Activated CD8-positive, alpha-beta memory T cell treated with anti-CD3 and anti-CD28 coated beads for 24 hours (primary cell): ENCODE data around the gene DOCK3.
"Not testable (repeated sequence)": the region's sequence is repeated elsewhere in the genome, so short reads cannot be mapped to it uniquely, and the experiment has no call there.

Source experiments
- DNase-seq: peaks from one replicate; pipeline ENCODE4 v3.0.0-alpha.2; 2020

The DOCK3 gene

DNA sequence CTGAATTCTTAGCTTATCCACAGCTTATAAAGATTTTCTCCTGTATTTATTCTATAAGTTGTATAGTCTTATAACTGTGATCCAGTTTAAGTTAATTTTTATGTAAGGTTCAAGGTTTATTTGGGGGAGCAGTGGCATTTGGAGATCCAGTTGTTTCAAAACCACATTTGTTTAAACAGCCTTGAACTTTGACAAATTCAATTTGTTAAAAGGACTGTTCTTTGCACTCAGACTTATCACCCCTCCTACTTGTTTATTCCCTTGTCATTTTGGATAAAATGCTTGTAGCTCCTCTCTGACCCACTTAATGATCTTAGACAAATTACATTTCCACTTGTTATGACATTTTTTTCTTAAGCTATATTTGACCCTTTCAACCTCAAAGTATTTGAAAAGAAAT is 327.8 kb downstream of the DOCK3 start:
- DNase-seq, result no peak

DNA sequence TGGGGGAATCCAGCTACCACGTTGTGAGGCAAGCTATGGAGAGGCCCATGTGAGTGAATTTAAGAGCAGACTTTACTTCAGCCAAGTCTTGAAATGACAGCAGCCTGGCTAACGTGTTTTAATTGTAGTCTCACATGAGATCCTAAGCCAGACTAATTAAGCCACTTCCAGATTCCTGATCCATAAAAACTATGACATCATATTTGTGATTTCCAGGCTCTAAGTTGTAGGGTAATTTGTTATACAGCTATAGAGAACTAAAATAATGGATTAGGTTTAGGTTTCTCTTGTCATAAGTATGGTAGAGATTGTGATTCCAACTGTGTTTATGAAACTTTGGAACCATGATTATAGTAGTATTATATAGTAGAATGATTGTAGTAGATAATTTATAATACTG is 329.5 kb downstream of the DOCK3 start:
- no peak for DNase-seq

GRCh38 chr3:51024121-51024520 is 349.4 kb downstream of the DOCK3 start:
- DNase-seq, result no peak

- DNase-seq, result peak; percentile 74
Observed at GRCh38 chr3:51024765-51025632, 350.3 kb downstream of the DOCK3 start.

- no peak for DNase-seq
Observed at GRCh38 chr3:51031666-51032065, 356.9 kb downstream of the DOCK3 start.

GRCh38 chr3:51035630-51036029 is 360.9 kb downstream of the DOCK3 start:
- no peak for DNase-seq

DNA sequence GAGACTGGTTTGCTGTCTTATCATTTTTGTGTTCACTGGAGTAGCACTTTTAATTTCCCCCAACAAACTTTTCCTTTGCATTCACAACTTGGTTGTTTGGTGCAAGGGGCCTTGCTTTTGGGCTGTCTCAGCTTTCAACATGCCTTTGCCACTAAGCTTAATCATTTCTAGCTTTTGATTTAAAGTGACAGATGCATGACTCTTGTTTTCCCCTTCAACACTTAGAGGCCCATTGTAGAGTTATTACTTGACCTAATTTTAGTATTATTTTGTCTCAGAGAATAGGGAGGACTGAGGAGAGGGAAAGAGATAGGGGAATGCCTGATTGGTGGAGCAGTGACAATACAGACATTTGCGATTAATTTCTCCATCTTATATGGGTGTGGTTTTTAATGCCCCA is 370.3 kb downstream of the DOCK3 start:
- no peak for DNase-seq

DNA sequence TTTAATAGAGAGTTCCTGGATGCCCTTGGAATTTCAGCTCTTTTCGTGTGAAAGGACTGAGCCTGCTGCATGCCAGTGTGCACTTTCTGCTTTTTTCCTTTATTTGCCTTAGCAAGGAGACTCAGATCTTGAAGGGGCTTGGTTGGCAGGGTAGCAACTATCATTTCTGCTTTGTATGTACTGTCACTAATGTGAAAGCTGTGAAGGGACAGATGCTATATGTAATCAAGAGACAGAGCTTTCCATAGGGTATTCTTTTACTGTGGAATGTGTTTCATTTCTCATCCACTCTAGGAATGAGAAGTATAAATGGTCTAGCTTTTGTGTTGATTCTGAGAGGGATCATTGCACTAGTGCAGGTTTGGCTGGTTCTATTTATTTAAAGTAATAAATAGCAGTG is 377.8 kb downstream of the DOCK3 start:
- DNase-seq, result no peak

DNA sequence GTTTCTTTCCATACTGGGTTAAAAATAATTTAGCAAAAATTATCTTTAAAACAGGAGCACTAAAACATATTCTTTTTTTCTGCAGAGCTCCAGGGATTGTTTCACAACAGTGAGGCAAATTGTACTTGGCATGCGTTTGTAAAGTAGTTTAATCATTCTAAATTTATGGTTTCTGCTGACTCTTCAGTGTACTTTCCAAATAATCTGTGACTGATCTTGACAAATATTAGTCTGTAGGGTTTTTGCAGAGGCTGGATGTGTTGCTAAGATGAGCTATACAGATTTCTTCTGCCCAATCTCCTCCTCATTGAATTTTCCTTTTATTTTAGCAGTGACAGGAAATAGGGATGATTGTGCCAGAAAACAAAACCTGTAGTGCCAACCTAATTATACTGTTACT is 382.4 kb downstream of the DOCK3 start:
- no peak for DNase-seq

DNA sequence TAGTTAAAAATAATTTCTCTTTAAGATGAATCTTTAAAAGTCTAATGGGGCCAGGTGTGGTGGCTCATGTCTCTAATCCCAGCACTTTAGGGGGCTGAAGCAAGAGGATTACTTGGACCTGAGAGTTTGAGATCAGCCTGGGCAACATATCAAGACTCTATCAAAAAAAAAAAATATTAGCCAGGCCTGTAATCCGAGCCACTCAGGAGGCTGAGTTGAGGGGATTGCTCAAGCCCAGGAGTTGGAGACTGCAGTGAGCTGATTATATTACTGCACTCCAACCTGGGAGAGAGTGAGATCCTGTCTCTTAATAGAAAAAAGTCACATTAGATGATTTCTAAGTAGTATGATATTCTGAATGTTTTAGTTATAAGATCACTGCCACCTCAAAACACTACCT is 388.3 kb downstream of the DOCK3 start:
- DNase-seq, result no peak

- no peak for DNase-seq
Observed at GRCh38 chr3:51075221-51075775, 400.6 kb downstream of the DOCK3 start.

DNA sequence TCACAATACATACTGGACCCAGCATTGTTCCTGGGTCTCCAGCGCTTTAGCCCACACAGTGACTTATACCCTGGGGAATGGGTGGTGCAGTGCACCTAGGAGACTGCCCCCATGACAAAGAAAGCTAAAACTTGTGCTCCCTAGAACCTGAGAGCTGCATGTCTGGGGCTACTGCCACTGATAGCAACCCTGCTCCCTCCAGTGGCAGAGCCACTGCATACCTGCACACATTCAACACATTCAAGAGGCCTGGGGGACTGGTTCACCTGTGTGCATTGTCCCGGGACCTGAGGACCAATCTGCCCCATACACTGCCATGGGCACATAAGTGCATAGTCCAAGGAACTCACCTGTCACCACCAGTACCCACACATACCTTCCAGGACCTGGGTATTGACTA is 407.6 kb downstream of the DOCK3 start:
- DNase-seq, result no peak

DNA sequence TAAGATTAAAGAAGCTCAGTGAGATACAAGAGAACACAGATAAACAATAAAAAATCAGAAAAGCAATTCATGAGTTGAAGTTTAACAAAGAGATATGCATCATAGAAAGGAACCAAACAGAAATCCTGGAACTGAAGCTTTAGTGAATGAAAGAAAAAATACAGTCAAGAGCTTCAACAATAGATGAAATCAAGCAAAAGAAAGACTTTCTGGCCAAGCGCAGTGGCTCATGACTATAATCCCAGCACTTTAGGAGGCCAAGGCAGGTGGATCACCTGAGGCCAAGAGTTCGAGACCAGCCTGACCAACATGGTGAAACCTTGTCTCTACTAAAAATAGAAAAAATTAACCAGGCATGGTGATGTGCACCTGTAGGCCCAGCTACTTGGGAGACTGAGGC is 408.8 kb downstream of the DOCK3 start:
- DNase-seq, result no peak

GRCh38 chr3:51092141-51092540 is 417.4 kb downstream of the DOCK3 start:
- not testable (repeated sequence) for DNase-seq

DNA sequence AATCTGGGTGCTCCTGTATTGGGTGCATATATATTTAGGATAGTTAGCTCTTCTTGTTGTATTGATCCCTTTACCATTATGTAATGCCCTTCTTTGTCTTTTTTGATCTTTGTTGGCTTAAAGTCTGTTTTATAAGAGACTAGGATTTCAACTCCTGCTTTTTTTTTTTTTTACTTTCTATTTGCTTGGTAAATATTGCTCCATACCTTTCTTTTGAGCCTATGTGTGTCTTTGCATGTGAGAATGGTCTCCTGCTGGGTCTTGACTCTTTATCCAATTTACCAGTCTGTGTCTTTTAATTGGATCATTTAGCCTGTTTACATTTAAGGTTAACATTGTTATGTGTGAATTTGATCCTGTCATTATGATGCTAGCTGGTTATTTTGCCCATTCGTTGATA is 420.1 kb downstream of the DOCK3 start:
- DNase-seq, result not testable (repeated sequence)

- DNase-seq, result no peak
Observed at GRCh38 chr3:51099794-51100535, 425.2 kb downstream of the DOCK3 start.

DNA sequence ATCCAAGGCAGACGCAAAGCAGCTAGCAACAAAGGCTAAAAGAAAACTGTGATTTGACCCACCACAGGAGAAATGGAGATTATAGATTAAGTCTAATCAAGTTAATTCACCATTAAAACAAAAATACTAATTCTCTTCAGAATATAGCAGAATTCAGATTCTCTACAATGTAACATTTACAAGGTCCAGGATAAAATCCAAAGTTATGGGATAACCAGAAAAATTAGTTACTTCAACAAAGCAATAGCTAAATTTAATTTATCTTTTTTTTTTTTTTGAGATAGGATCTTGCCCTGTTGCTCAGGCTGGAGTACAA is 425.8 kb downstream of the DOCK3 start:
- DNase-seq, result no peak

- no peak for DNase-seq
Observed at GRCh38 chr3:51102396-51102795, 427.7 kb downstream of the DOCK3 start.

- DNase-seq, result no peak
Observed at GRCh38 chr3:51106242-51106876, 431.6 kb downstream of the DOCK3 start.

DNA sequence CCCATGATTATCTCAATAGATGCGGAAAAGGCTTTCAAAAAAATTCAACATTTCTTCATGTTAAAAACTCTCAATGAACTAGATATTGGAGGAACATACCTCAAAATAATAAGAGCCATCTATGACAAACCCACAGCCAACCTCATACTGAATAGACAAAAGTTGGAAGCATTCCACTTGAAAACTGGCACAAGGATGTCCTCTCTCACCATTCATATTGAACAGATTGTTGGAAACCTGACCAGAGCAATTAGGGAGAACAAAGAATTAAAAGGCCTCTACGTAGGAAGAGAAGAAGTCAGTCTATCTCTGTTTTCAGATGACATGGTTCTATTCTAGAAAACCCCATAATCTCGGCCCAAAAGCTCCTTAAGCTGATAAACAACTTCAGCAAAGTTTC is 435.9 kb downstream of the DOCK3 start:
- DNase-seq, result no peak

DNA sequence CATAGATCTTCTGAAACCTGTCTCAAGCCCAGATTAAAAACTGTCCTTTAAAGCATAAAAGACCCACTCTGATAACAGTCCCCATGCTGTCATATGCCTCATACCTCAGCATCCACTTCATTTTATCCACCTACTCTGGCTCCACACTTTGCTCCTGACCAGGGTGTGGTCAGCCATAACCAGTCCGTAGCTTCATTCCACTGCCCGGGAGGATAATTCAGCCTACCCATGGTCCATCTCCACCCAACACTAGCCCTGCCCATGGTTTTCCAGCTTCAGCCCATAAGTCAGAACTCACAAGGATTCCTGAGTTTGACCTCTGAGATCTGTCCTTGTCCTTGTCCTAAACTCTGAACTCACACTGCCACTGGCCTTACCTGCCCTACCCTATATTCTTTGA is 448.2 kb downstream of the DOCK3 start:
- no peak for DNase-seq

GRCh38 chr3:51123531-51123930 is 448.8 kb downstream of the DOCK3 start:
- no peak for DNase-seq

- not testable (repeated sequence) for DNase-seq
Observed at GRCh38 chr3:51131607-51132006, 456.9 kb downstream of the DOCK3 start.

- no peak for DNase-seq
Observed at GRCh38 chr3:51137715-51138114, 463.0 kb downstream of the DOCK3 start.
